Neural crest cell (in vitro differentiated cells): ENCODE data around the gene FBXW2. TPM values are rescaled to one million over a fixed set of nuclear protein-coding genes. Genes with fewer than 3 reads are reported as not detected.

ENCODE experiments used
- DNase-seq: peaks from one replicate; pipeline ENCODE4 v3.0.0; 2021; ENCODE audit warnings: low read depth, mixed read lengths, low spot score
- H3K27ac Mint-ChIP-seq: one replicate; pipeline ENCODE4 v1.8.0; 2021; ENCODE audit warnings: mild to moderate bottlenecking, mixed read lengths; ENCODE audit not compliant: unreplicated experiment
- H3K27me3 Mint-ChIP-seq: 2 replicates; pipeline ENCODE4 v1.8.0; 2021; ENCODE audit warnings: low read depth, mild to moderate bottlenecking, mixed read lengths
- H3K36me3 Mint-ChIP-seq: 2 replicates; pipeline ENCODE4 v1.8.0; 2021; ENCODE audit warnings: low read depth, mild to moderate bottlenecking, mixed read lengths
- H3K4me1 Mint-ChIP-seq: 2 replicates; pipeline ENCODE4 v1.8.0; 2021; ENCODE audit warnings: mixed read lengths
- H3K4me3 Mint-ChIP-seq: one replicate; pipeline ENCODE4 v1.8.0; 2021; ENCODE audit warnings: mild to moderate bottlenecking, mixed read lengths
- H3K9me3 Mint-ChIP-seq: 2 replicates; pipeline ENCODE4 v1.8.0; 2021; ENCODE audit warnings: mixed read lengths
- total RNA-seq: library from RNA; stranded (reverse); gene quantifications from 2 replicates; pipeline ENCODE4 v1.2.1, GENCODE V29; 2021
- TF ChIP-seq, protein P1 (sequence below): fragments of 200-600 bp; sonication (generic); conservative IDR thresholded peaks from 2 replicates; pipeline ENCODE4 v1.5.0; 2021; ENCODE audit warnings: antibody characterized with exemption, mild to moderate bottlenecking

The FBXW2 gene
- total RNA-seq, 1 donor from 2014 or later: 63.3 TPM

GRCh38 chr9:120718316-120718715 lies 74.9 kb downstream of the FBXW2 start:
- no peaks in the 10 kb centered on the region for H3K27me3 Mint-ChIP-seq
- no peak for DNase-seq
- H3K4me1 Mint-ChIP-seq: peaks cover 19% of the 10 kb centered on the region
- H3K27ac Mint-ChIP-seq: no peak overlapping the region
- TF ChIP-seq, protein P1, sequence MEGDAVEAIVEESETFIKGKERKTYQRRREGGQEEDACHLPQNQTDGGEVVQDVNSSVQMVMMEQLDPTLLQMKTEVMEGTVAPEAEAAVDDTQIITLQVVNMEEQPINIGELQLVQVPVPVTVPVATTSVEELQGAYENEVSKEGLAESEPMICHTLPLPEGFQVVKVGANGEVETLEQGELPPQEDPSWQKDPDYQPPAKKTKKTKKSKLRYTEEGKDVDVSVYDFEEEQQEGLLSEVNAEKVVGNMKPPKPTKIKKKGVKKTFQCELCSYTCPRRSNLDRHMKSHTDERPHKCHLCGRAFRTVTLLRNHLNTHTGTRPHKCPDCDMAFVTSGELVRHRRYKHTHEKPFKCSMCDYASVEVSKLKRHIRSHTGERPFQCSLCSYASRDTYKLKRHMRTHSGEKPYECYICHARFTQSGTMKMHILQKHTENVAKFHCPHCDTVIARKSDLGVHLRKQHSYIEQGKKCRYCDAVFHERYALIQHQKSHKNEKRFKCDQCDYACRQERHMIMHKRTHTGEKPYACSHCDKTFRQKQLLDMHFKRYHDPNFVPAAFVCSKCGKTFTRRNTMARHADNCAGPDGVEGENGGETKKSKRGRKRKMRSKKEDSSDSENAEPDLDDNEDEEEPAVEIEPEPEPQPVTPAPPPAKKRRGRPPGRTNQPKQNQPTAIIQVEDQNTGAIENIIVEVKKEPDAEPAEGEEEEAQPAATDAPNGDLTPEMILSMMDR: no peak
- H3K36me3 Mint-ChIP-seq: no peaks in the 10 kb centered on the region
- H3K9me3 Mint-ChIP-seq: no peaks in the 10 kb centered on the region
- no peak overlapping the region for H3K4me3 Mint-ChIP-seq

- Mint-ChIP-seq H3K36me3 (no peaks in the 10 kb centered on the region), H3K27me3 (no peaks in the 10 kb centered on the region), H3K27ac (no peak overlapping the region), H3K4me3 (peak overlapping the region; percentile 71), H3K4me1 (peaks cover 30% of the 10 kb centered on the region), H3K9me3 (no peaks in the 10 kb centered on the region)
- DNase-seq: no peak
- TF ChIP-seq, protein P1: no peak
Observed at GRCh38 chr9:120717176-120717575, 76.0 kb downstream of the FBXW2 start.

- H3K27me3 Mint-ChIP-seq: no peaks in the 10 kb centered on the region
- no peak overlapping the region for H3K27ac Mint-ChIP-seq
- H3K4me1 Mint-ChIP-seq: peaks cover 37% of the 10 kb centered on the region
- TF ChIP-seq, protein P1: no peak
- no peaks in the 10 kb centered on the region for H3K36me3 Mint-ChIP-seq
- no peak for DNase-seq
- H3K9me3 Mint-ChIP-seq: no peaks in the 10 kb centered on the region
- H3K4me3 Mint-ChIP-seq: peak overlapping the region; percentile 71
Observed at GRCh38 chr9:120716483-120716882, 76.7 kb downstream of the FBXW2 start.

GRCh38 chr9:120715389-120715924 lies 77.8 kb downstream of the FBXW2 start:
- DNase-seq: peak; percentile 44
- TF ChIP-seq, protein P1: no peak
- Mint-ChIP-seq H3K4me3 (peak overlapping the region; percentile 71), H3K36me3 (no peaks in the 10 kb centered on the region), H3K27me3 (no peaks in the 10 kb centered on the region), H3K9me3 (no peaks in the 10 kb centered on the region), H3K4me1 (peaks cover 47% of the 10 kb centered on the region), H3K27ac (peak overlapping the region; percentile 97)

- Mint-ChIP-seq H3K36me3 (no peaks in the 10 kb centered on the region), H3K4me3 (peak overlapping the region; percentile 71), H3K4me1 (peaks cover 48% of the 10 kb centered on the region), H3K27me3 (no peaks in the 10 kb centered on the region), H3K9me3 (no peaks in the 10 kb centered on the region), H3K27ac (peak overlapping the region; percentile 97)
- peak; percentile 22 for DNase-seq
- TF ChIP-seq, protein P1: no peak
Observed at GRCh38 chr9:120714846-120715388, 78.3 kb downstream of the FBXW2 start.
